ENCODE data around the gene HELB.
"Not testable (repeated sequence)": the region's sequence is repeated elsewhere in the genome, so short reads cannot be mapped to it uniquely, and the experiment has no call there.

Gene HELB

DNA sequence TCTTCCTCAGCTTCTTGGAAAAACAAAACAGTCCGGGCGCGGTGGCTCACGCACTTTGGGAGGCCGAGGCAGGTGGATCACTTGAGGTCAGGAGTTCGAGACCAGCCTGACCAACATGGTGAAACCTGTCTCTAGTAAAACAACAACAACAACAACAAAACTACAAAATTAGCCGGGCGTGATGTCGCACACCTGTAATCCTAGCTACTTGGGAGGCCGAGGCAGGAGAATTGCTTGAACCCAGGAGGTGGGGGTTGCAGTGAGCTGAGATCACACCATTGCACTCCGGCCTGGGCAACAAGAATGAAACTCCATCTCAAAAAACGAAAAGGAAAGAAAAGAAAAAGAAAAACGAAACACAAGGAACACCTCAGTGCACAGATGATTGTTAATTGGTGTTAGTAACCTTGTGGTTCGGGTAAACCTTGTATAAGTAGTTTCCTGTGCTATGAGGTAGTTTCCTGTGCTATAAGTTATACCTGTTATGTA, 1.1 kb downstream of the HELB start:
- not testable (repeated sequence) for H3K9ac ChIP-seq (ENCODE audit: low read depth, low read length); H3K9me3 ChIP-seq (replicated peaks; ENCODE audit: low read length); H3K4me3 ChIP-seq (ENCODE audit: low read length); H3K36me3 ChIP-seq (ENCODE audit: insufficient read depth, low read length); H3K4me1 ChIP-seq (ENCODE audit: control insufficient read depth, insufficient read depth, low read length)
- peaks cover 12% of the 10 kb centered on the region for H3K27me3 ChIP-seq (ENCODE audit: control insufficient read depth, insufficient read depth, low read length)
- H3K4me2 ChIP-seq (ENCODE audit: low read length) = peak overlapping the region; percentile 83

DNA sequence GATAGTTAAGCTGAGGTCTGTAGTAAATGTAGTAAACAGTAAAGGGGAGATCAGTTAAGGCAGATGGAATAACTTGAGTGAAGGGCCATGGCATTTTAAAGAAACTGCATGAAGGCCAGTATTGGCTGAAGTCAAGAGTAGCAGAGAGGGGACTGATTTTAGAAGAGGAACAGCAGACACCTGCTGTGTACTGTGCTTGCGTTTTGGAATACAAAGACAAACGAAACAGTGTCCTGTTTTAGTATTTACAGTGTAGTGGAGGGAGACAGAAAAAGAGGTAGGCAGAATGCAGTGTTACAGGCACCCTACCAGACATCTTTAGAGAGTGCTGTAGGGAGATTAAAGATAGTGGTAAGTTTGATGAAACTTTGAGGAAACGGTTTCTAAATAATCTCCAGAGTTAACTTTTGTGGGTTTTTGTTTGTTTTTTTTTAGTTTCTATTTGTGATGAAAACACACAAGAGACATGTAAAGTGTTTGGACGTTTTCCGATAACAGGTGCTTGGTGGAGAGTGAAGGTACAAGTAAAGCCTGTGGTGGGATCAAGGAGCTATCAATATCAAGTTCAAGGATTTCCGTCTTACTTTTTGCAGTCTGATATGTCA, 2.1 kb downstream of the HELB start:
- no peak overlapping the region for H3K4me2 ChIP-seq (ENCODE audit: low read length)
- H3K9ac ChIP-seq (ENCODE audit: low read depth, low read length) = no peak overlapping the region
- H3K9me3 ChIP-seq (replicated peaks; ENCODE audit: low read length) = no peaks in the 10 kb centered on the region
- no peaks in the 10 kb centered on the region for H3K4me1 ChIP-seq (ENCODE audit: control insufficient read depth, insufficient read depth, low read length)
- H3K4me3 ChIP-seq (ENCODE audit: low read length) = no peak overlapping the region
- H3K27me3 ChIP-seq (ENCODE audit: control insufficient read depth, insufficient read depth, low read length) = peaks cover 9% of the 10 kb centered on the region
- no peaks in the 10 kb centered on the region for H3K36me3 ChIP-seq (ENCODE audit: insufficient read depth, low read length)

DNA sequence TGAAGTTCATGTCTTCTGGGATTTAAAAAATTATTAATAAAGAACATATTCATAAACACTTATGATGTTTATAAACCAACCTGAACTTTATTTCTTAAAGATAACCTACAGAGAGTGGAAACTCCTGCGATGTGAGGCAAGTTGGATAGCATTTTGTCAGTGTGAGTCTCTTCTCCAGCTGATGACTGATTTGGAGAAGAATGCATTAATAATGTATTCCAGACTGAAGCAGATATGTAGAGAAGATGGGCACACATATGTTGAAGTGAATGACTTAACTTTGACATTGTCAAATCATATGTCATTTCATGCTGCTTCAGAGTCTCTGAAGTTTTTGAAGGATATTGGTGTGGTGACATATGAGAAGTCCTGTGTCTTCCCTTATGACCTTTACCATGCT, 7.3 kb downstream of the HELB start:
- Histone ChIP-seq H3K4me3 (ENCODE audit: low read length) (no peak overlapping the region), H3K9ac (ENCODE audit: low read depth, low read length) (no peak overlapping the region), H3K4me1 (ENCODE audit: control insufficient read depth, insufficient read depth, low read length) (no peaks in the 10 kb centered on the region), H3K9me3 (replicated peaks; ENCODE audit: low read length) (no peaks in the 10 kb centered on the region), H3K4me2 (ENCODE audit: low read length) (no peak overlapping the region), H3K27me3 (ENCODE audit: control insufficient read depth, insufficient read depth, low read length) (no peaks in the 10 kb centered on the region), H3K36me3 (ENCODE audit: insufficient read depth, low read length) (no peaks in the 10 kb centered on the region)

DNA sequence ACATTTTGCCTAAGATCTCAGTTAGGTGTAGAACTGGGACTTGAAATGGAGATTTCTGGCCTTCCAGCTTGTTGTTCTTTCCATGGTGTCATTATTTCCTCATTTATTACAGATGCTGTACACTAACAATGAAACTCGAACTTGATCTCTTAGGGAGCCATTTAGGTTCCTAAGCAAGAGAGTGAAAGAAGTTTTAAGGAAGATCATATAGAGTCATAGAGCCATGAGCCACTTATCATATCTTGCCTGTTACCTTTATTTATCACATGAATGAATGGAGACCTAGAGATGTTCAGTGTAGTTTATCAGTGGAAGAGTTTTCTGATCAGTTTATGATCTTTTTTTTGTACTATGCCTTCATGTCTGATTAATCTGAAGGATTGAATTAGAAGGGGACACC, 9.9 kb downstream of the HELB start:
- Histone ChIP-seq H3K4me2 (ENCODE audit: low read length) (no peak overlapping the region), H3K9me3 (replicated peaks; ENCODE audit: low read length) (no peaks in the 10 kb centered on the region), H3K27me3 (ENCODE audit: control insufficient read depth, insufficient read depth, low read length) (no peaks in the 10 kb centered on the region), H3K36me3 (ENCODE audit: insufficient read depth, low read length) (no peaks in the 10 kb centered on the region), H3K4me3 (ENCODE audit: low read length) (no peak overlapping the region), H3K9ac (ENCODE audit: low read depth, low read length) (no peak overlapping the region), H3K4me1 (ENCODE audit: control insufficient read depth, insufficient read depth, low read length) (no peaks in the 10 kb centered on the region)

DNA sequence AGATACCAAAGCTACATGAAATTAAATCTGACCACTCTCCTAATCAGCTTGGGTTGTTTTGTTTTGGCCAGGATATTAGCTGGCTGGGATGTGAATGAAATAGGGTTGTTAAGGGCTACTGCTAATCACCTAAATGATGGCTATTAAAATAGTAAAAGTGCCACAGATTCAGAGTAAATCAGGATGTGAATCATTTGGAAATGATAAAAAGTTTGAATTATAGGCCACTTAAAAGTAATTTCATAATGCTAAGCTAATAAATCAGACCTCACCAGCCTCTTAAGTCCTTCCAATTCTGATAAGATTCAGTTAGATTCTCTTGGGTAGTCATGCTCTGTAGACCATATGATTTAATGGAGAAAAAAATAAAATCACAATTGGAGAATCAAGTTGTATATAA, 12.0 kb downstream of the HELB start:
- Histone ChIP-seq H3K4me2 (ENCODE audit: low read length) (no peak overlapping the region), H3K27me3 (ENCODE audit: control insufficient read depth, insufficient read depth, low read length) (no peaks in the 10 kb centered on the region), H3K36me3 (ENCODE audit: insufficient read depth, low read length) (no peaks in the 10 kb centered on the region), H3K9me3 (replicated peaks; ENCODE audit: low read length) (no peaks in the 10 kb centered on the region), H3K4me1 (ENCODE audit: control insufficient read depth, insufficient read depth, low read length) (no peaks in the 10 kb centered on the region), H3K9ac (ENCODE audit: low read depth, low read length) (no peak overlapping the region), H3K4me3 (ENCODE audit: low read length) (no peak overlapping the region)

DNA sequence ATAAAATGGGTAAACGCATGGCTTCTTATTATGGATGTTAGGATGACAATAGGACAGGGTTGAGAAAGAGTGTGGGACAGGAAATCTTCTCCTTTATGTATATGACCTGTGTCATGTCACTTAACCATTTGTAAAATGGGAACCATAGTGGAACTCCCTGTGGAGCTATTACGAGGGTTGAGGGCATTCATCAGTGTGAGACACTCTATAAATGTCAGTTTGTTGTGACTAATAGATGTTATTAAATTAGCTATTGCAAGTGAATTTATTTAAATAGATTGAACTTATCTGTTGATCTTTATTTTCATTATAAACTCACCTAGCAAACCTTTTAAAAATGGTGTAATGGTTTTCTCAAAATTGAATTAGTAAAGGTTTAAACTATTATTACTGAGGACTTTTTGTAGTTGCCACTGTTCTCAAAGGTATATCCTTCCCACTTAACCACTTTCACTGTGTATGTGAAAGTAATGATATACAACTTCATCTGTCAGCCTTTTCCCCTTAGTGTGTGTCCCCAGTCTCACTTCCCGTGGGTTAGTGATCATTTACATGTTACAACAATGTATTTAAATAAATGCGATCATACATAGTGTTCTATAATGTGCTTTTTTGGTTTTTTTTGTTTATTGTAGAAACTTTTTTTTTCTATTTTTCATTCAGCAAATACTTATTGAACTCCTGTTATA, 17.1 kb downstream of the HELB start:
- Histone ChIP-seq H3K4me3 (ENCODE audit: low read length) (no peak overlapping the region), H3K36me3 (ENCODE audit: insufficient read depth, low read length) (no peaks in the 10 kb centered on the region), H3K4me2 (ENCODE audit: low read length) (no peak overlapping the region), H3K4me1 (ENCODE audit: control insufficient read depth, insufficient read depth, low read length) (peaks cover 4% of the 10 kb centered on the region), H3K9ac (ENCODE audit: low read depth, low read length) (no peak overlapping the region), H3K27me3 (ENCODE audit: control insufficient read depth, insufficient read depth, low read length) (no peaks in the 10 kb centered on the region), H3K9me3 (replicated peaks; ENCODE audit: low read length) (no peaks in the 10 kb centered on the region)

DNA sequence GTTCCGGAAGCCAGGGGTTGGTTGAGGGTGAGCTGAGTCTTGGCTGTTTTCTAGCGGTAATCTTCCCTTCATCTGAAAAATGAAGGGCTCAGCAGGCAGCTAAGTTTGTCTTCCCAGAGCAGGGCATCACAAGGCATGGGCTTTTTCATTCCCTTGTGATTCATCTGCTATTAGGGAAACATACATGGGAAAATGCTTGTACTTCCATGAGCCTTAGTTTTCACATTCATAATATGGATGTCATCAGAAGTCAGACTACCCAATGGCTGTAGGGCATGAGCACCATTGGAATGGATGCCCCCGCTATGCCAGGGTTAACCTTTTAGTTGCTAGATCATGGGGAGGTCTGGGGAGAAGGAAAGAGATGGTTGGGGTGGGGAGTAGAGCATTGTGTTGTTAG, 18.7 kb downstream of the HELB start:
- H3K36me3 ChIP-seq (ENCODE audit: insufficient read depth, low read length) = no peaks in the 10 kb centered on the region
- H3K27me3 ChIP-seq (ENCODE audit: control insufficient read depth, insufficient read depth, low read length) = no peaks in the 10 kb centered on the region
- H3K9me3 ChIP-seq (replicated peaks; ENCODE audit: low read length) = no peaks in the 10 kb centered on the region
- no peak overlapping the region for H3K4me2 ChIP-seq (ENCODE audit: low read length)
- H3K9ac ChIP-seq (ENCODE audit: low read depth, low read length) = no peak overlapping the region
- peaks cover 4% of the 10 kb centered on the region for H3K4me1 ChIP-seq (ENCODE audit: control insufficient read depth, insufficient read depth, low read length)
- H3K4me3 ChIP-seq (ENCODE audit: low read length) = no peak overlapping the region

DNA sequence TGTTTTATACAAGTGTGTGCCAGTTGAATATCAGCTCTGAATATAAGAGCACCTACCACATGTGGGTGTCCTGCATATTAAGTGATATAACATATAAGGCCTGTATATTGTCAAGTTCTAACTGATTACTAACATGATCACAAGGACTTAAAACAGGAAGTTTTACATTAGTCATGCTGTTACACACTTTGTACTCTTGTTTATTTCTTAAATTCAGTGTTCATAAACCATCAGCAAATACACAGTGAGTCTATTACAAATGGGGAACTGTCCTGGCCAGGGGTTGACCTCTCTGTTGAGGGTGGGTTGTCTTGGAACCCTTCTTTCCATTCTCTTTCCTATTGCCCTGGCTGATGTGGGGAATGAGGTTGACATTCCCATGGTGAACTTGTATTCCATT, 19.1 kb downstream of the HELB start:
- Histone ChIP-seq H3K27me3 (ENCODE audit: control insufficient read depth, insufficient read depth, low read length) (no peaks in the 10 kb centered on the region), H3K4me1 (ENCODE audit: control insufficient read depth, insufficient read depth, low read length) (peaks cover 4% of the 10 kb centered on the region), H3K4me2 (ENCODE audit: low read length) (no peak overlapping the region), H3K9ac (ENCODE audit: low read depth, low read length) (no peak overlapping the region), H3K4me3 (ENCODE audit: low read length) (no peak overlapping the region), H3K36me3 (ENCODE audit: insufficient read depth, low read length) (no peaks in the 10 kb centered on the region), H3K9me3 (replicated peaks; ENCODE audit: low read length) (no peaks in the 10 kb centered on the region)

DNA sequence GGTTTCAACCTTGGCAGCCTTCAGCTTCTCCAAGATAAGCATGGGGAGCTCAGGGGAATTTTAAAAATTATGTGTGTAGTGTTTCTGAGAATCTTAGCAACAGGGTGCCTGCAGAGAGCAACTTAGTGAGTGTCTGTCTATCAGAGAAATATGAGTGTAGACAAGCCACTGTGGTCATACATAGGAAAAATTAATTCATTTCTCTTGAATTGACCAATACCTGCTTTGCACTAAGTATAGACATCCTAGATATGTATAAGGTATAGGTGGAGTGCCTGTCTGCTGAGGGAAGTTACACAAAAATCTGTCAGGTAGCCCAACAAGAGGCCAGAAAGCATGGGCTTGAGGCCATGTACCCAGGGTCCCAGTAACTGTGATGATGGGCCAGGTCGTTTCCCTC, 20.7 kb downstream of the HELB start:
- Histone ChIP-seq H3K9me3 (replicated peaks; ENCODE audit: low read length) (no peaks in the 10 kb centered on the region), H3K9ac (ENCODE audit: low read depth, low read length) (no peak overlapping the region), H3K4me1 (ENCODE audit: control insufficient read depth, insufficient read depth, low read length) (peaks cover 4% of the 10 kb centered on the region), H3K4me3 (ENCODE audit: low read length) (no peak overlapping the region), H3K36me3 (ENCODE audit: insufficient read depth, low read length) (no peaks in the 10 kb centered on the region), H3K27me3 (ENCODE audit: control insufficient read depth, insufficient read depth, low read length) (no peaks in the 10 kb centered on the region), H3K4me2 (ENCODE audit: low read length) (no peak overlapping the region)

DNA sequence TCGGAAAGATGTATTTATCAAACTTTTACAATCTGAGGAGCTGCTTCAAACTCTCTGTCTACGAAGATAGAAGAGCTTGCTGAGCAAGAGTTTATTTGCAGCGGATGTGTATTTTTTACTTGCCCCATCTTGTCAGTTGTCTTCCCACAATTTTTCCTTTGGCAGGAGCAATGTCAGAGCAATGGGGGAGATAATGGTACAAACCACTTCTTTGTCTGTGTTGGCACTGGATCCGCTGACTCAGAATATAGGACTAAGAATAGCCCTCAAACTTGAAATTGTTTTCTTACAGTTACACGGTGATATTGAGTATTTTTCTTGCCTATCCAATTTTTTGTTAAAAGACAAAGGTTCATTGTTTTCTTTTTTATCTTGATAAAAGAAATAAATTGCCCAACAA, 27.6 kb downstream of the HELB start:
- Histone ChIP-seq H3K27me3 (ENCODE audit: control insufficient read depth, insufficient read depth, low read length) (no peaks in the 10 kb centered on the region), H3K4me3 (ENCODE audit: low read length) (no peak overlapping the region), H3K9ac (ENCODE audit: low read depth, low read length) (no peak overlapping the region), H3K36me3 (ENCODE audit: insufficient read depth, low read length) (no peaks in the 10 kb centered on the region), H3K4me2 (ENCODE audit: low read length) (no peak overlapping the region), H3K9me3 (replicated peaks; ENCODE audit: low read length) (no peaks in the 10 kb centered on the region), H3K4me1 (ENCODE audit: control insufficient read depth, insufficient read depth, low read length) (no peaks in the 10 kb centered on the region)

DNA sequence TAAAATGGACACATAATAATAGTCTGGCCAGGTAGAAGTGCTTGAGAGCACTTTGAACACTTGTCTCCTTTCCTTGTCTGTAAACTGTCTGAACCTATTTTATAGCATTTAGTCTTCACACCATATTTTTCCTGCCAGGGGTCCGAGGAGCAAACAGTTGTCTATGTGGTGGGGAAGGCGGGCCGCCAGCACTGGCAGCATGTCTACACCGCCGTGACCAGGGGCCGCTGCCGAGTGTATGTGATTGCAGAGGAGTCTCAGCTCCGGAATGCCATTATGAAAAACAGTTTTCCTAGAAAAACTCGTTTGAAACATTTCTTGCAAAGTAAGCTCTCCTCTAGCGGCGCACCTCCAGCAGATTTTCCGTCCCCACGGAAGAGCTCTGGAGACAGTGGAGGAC, 28.7 kb downstream of the HELB start:
- Histone ChIP-seq H3K4me2 (ENCODE audit: low read length) (no peak overlapping the region), H3K9ac (ENCODE audit: low read depth, low read length) (no peak overlapping the region), H3K27me3 (ENCODE audit: control insufficient read depth, insufficient read depth, low read length) (no peaks in the 10 kb centered on the region), H3K4me1 (ENCODE audit: control insufficient read depth, insufficient read depth, low read length) (no peaks in the 10 kb centered on the region), H3K4me3 (ENCODE audit: low read length) (no peak overlapping the region), H3K9me3 (replicated peaks; ENCODE audit: low read length) (no peaks in the 10 kb centered on the region), H3K36me3 (ENCODE audit: insufficient read depth, low read length) (no peaks in the 10 kb centered on the region)

DNA sequence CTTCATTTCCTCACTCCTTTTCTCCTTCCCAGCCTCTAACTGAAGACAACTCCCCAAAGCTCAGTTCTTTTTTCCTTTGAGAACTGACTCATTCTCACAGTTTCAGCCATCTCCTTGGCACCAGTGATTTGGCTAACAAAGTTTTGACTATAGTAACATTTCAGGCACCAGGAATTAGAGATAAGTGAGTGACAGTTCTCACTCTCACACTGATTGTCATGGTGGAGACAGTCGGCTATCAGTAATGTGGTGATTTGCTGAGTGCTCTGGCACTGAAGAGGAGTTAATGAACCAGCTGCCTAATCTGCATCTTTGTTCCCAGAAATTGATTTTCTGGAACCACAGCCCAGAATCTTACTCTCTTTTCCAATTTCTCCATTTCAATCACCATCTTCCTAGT, 29.5 kb downstream of the HELB start:
- Histone ChIP-seq H3K4me1 (ENCODE audit: control insufficient read depth, insufficient read depth, low read length) (no peaks in the 10 kb centered on the region), H3K9me3 (replicated peaks; ENCODE audit: low read length) (no peaks in the 10 kb centered on the region), H3K4me3 (ENCODE audit: low read length) (no peak overlapping the region), H3K9ac (ENCODE audit: low read depth, low read length) (no peak overlapping the region), H3K36me3 (ENCODE audit: insufficient read depth, low read length) (no peaks in the 10 kb centered on the region), H3K4me2 (ENCODE audit: low read length) (no peak overlapping the region), H3K27me3 (ENCODE audit: control insufficient read depth, insufficient read depth, low read length) (no peaks in the 10 kb centered on the region)

Data from skeletal muscle satellite cell (primary cell).